SU-DHL-6 (cell line): ENCODE results near the gene STBD1.

Source experiments
- EZH2phosphoT487 ChIP-seq: fragments of 200-600 bp; sonication (generic), shearing (Covaris generic); conservative IDR thresholded peaks from 2 replicates; pipeline ENCODE4 v1.6.1; 2018; ENCODE audit warnings: mild to moderate bottlenecking, antibody characterized with exemption, low read length, moderate library complexity, mixed read lengths
- TF ChIP-seq, protein P1 (sequence below): fragments of 200-600 bp; sonication (generic); IDR thresholded peaks from one replicate; pipeline ENCODE4 v1.5.1; 2017; ENCODE audit warnings: antibody characterized with exemption, mild to moderate bottlenecking, low read length, moderate library complexity; ENCODE audit not compliant: insufficient read depth, poor library complexity, severe bottlenecking

DNA sequence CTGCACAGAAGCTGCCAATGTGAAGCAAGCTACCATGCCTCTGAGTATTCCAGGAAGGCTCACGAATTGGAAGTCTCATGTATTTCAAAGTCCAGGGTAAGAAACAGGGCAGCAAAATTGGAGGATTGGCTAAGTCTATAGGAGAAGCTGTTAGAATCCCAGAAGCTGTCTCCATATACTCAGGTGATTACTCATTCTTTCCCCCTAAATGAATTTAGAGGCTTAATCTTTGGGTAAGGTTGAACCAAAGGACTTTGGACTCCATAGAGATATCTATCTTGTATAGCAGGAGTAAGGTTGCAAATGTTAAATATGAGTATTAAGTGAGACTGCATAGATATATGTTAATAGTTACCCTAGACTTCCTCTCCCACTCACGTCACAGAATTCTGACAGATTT, 36.3 kb downstream of the STBD1 start:
- TF ChIP-seq, protein P1, sequence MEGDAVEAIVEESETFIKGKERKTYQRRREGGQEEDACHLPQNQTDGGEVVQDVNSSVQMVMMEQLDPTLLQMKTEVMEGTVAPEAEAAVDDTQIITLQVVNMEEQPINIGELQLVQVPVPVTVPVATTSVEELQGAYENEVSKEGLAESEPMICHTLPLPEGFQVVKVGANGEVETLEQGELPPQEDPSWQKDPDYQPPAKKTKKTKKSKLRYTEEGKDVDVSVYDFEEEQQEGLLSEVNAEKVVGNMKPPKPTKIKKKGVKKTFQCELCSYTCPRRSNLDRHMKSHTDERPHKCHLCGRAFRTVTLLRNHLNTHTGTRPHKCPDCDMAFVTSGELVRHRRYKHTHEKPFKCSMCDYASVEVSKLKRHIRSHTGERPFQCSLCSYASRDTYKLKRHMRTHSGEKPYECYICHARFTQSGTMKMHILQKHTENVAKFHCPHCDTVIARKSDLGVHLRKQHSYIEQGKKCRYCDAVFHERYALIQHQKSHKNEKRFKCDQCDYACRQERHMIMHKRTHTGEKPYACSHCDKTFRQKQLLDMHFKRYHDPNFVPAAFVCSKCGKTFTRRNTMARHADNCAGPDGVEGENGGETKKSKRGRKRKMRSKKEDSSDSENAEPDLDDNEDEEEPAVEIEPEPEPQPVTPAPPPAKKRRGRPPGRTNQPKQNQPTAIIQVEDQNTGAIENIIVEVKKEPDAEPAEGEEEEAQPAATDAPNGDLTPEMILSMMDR, result no peak
- TF ChIP-seq EZH2phosphoT487, result no peak
